ENCODE data around the gene MS4A6E. TPM values are rescaled to one million over a fixed set of nuclear protein-coding genes. Genes with fewer than 3 reads are reported as not detected.

The MS4A6E gene
- total RNA-seq, 1 donor from 2014 or later = not detected

DNA sequence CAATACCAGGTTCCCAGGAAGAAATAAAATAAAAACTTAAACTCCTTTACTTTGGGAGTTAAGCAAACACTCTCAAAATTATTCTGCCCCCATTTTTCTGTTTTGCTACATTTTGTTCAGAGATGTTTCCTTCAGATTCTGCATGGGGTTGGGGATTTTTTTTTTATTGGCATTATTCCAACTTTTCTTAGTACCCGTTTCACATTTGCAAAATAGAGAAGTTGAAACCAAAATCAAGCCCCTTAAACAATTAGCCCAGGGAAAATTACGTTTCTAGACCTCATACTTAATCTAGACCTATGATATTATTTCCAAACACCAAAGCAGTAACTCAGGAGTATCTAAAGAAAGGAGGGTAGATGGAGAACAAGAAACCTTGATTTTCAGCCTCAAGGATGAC, 30.7 kb downstream of the MS4A6E start:
- H3K27me3 ChIP-seq = no peaks in the 10 kb centered on the region
- H3F3A ChIP-seq (ENCODE audit: low read depth) = no peaks in the 10 kb centered on the region
- no peaks in the 10 kb centered on the region for H3K9me3 ChIP-seq (ENCODE audit: low read depth)
- H3K79me2 ChIP-seq (ENCODE audit: low read depth) = no peaks in the 10 kb centered on the region
- Mint-ChIP-seq H3K4me1 (no peaks in the 10 kb centered on the region), H3K36me3 (no peaks in the 10 kb centered on the region), H3K27ac (no peak overlapping the region), H3K27me3 (ENCODE audit: insufficient read depth, low read depth) (no peaks in the 10 kb centered on the region), H3K4me3 (no peak overlapping the region), H3K9me3 (peaks cover 7% of the 10 kb centered on the region)
- H4K20me1 ChIP-seq (ENCODE audit: low read depth) = no peaks in the 10 kb centered on the region
- H3K4me3 ChIP-seq = no peak overlapping the region
- no peak for DNase-seq (ENCODE audit: low spot score)
- H3K9ac ChIP-seq = no peak overlapping the region
- H3K27ac ChIP-seq = no peak overlapping the region
- no peaks in the 10 kb centered on the region for H3K4me1 ChIP-seq
- H2AFZ ChIP-seq (replicated peaks) = no peak overlapping the region
- TF ChIP-seq EZH2phosphoT487 (IDR thresholded peaks at IDR 0.05) (no peak), EZH2 (IDR thresholded peaks at IDR 0.05) (no peak)
- TF ChIP-seq, protein P1, sequence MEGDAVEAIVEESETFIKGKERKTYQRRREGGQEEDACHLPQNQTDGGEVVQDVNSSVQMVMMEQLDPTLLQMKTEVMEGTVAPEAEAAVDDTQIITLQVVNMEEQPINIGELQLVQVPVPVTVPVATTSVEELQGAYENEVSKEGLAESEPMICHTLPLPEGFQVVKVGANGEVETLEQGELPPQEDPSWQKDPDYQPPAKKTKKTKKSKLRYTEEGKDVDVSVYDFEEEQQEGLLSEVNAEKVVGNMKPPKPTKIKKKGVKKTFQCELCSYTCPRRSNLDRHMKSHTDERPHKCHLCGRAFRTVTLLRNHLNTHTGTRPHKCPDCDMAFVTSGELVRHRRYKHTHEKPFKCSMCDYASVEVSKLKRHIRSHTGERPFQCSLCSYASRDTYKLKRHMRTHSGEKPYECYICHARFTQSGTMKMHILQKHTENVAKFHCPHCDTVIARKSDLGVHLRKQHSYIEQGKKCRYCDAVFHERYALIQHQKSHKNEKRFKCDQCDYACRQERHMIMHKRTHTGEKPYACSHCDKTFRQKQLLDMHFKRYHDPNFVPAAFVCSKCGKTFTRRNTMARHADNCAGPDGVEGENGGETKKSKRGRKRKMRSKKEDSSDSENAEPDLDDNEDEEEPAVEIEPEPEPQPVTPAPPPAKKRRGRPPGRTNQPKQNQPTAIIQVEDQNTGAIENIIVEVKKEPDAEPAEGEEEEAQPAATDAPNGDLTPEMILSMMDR (IDR thresholded peaks at IDR 0.05) = no peak
- no peak overlapping the region for H3K4me2 ChIP-seq
- no peaks in the 10 kb centered on the region for H3K36me3 ChIP-seq

DNA sequence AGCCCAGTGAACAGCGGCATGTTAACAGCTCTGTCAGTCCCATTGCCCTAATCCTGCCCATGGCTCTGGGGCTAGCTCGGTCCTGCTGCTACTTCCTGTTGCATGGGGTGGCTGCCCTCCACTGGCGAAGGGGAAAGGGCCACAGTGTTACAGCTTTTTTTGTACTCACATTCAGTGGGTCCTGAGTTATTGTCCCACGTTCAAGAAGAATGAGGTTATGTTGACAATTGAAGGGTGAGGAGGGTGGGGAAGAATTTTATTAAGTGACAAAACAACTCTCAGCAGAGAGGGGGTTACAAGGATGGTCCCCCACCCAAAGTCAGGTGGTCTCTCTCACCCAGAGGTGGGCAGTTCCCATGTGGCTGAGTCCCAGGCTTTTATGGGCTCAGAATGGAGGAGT, 33.6 kb downstream of the MS4A6E start:
- H3K4me2 ChIP-seq = no peak overlapping the region
- no peaks in the 10 kb centered on the region for H3K4me1 Mint-ChIP-seq
- H3K27me3 Mint-ChIP-seq (ENCODE audit: insufficient read depth, low read depth) = no peaks in the 10 kb centered on the region
- H2AFZ ChIP-seq (replicated peaks) = no peak overlapping the region
- no peaks in the 10 kb centered on the region for H3K36me3 Mint-ChIP-seq
- no peaks in the 10 kb centered on the region for H3F3A ChIP-seq (ENCODE audit: low read depth)
- H3K27me3 ChIP-seq = no peaks in the 10 kb centered on the region
- no peaks in the 10 kb centered on the region for H3K9me3 ChIP-seq (ENCODE audit: low read depth)
- H3K4me3 ChIP-seq = no peak overlapping the region
- H3K4me3 Mint-ChIP-seq = no peak overlapping the region
- H3K4me1 ChIP-seq = peaks cover 4% of the 10 kb centered on the region
- H3K9me3 Mint-ChIP-seq = peaks cover 8% of the 10 kb centered on the region
- TF ChIP-seq, protein P1 (IDR thresholded peaks at IDR 0.05) = no peak
- TF ChIP-seq EZH2phosphoT487 (IDR thresholded peaks at IDR 0.05) (no peak), EZH2 (IDR thresholded peaks at IDR 0.05) (no peak)
- no peak for DNase-seq (ENCODE audit: low spot score)
- no peak overlapping the region for H3K9ac ChIP-seq
- no peak overlapping the region for H3K27ac ChIP-seq
- H4K20me1 ChIP-seq (ENCODE audit: low read depth) = no peaks in the 10 kb centered on the region
- no peaks in the 10 kb centered on the region for H3K79me2 ChIP-seq (ENCODE audit: low read depth)
- H3K36me3 ChIP-seq = no peaks in the 10 kb centered on the region
- H3K27ac Mint-ChIP-seq = no peak overlapping the region

DNA sequence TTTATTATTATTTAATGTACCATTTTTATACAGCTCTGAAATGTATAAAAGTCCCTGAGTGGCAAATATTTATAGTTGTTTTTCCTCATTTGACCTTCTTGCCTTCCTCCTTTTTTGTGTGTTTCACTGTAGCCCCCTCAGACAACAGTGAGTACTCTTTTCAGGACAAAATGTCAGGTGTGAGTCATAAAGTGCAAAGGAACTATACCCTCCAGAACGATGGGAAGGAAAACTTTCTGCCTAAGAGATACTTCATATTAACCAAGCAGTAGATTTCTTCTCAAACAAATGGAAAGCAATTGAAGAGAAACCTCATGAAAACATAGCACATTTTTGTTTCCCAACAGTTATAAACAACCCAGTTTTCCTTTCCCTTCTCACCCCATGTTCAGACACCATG, 35.2 kb downstream of the MS4A6E start:
- Histone ChIP-seq H3K79me2 (ENCODE audit: low read depth) (no peaks in the 10 kb centered on the region), H2AFZ (replicated peaks) (no peak overlapping the region), H3K36me3 (no peaks in the 10 kb centered on the region), H3K27me3 (no peaks in the 10 kb centered on the region), H4K20me1 (ENCODE audit: low read depth) (no peaks in the 10 kb centered on the region), H3K27ac (no peak overlapping the region), H3K9ac (no peak overlapping the region), H3K4me3 (no peak overlapping the region), H3F3A (ENCODE audit: low read depth) (no peaks in the 10 kb centered on the region), H3K9me3 (ENCODE audit: low read depth) (peaks cover 5% of the 10 kb centered on the region), H3K4me2 (no peak overlapping the region), H3K4me1 (peaks cover 4% of the 10 kb centered on the region)
- Mint-ChIP-seq H3K27me3 (ENCODE audit: insufficient read depth, low read depth) (no peaks in the 10 kb centered on the region), H3K4me1 (no peaks in the 10 kb centered on the region), H3K27ac (no peak overlapping the region), H3K9me3 (peaks cover 8% of the 10 kb centered on the region), H3K4me3 (no peak overlapping the region), H3K36me3 (no peaks in the 10 kb centered on the region)
- TF ChIP-seq EZH2phosphoT487 (IDR thresholded peaks at IDR 0.05) (no peak), EZH2 (IDR thresholded peaks at IDR 0.05) (no peak)
- TF ChIP-seq, protein P1 (IDR thresholded peaks at IDR 0.05) = no peak
- DNase-seq (ENCODE audit: low spot score) = no peak

Measured in neural progenitor cell (in vitro differentiated cells).